HepG2 (cell line): ENCODE data around the gene BTBD1. TPM values are rescaled to one million over a fixed set of nuclear protein-coding genes. Genes with fewer than 3 reads are reported as not detected.

Experiments used
- ATF2 ChIP-seq: sonication (generic); formaldehyde crosslinking; IDR thresholded peaks from 2 replicates; pipeline ENCODE4 v1.4.0; 2020; ENCODE audit warnings: missing genetic modification reagents
- BATF2 ChIP-seq: sonication (generic); formaldehyde crosslinking; IDR thresholded peaks from 2 replicates; pipeline ENCODE4 v1.8.0; 2022; ENCODE audit warnings: mild to moderate bottlenecking, missing genetic modification reagents, moderate library complexity
- FLYWCH1 ChIP-seq: sonication (generic); formaldehyde crosslinking; IDR thresholded peaks from 2 replicates; pipeline ENCODE4 v1.8.1; 2023; ENCODE audit warnings: mild to moderate bottlenecking, missing genetic modification reagents
- HOXA3 ChIP-seq: sonication (generic); formaldehyde crosslinking; IDR thresholded peaks from 2 replicates; pipeline ENCODE4 v1.5.0; 2020; ENCODE audit warnings: missing genetic modification reagents
- PHF5A ChIP-seq: IDR thresholded peaks from one replicate; pipeline ENCODE4 v1.6.1; 2018; ENCODE audit warnings: low read depth, missing genetic modification reagents; ENCODE audit not compliant: unreplicated experiment
- PRDM15 ChIP-seq: sonication (generic); formaldehyde crosslinking; IDR thresholded peaks from 2 replicates; pipeline ENCODE4 v1.4.0; 2020; ENCODE audit warnings: missing genetic modification reagents
- SCMH1 ChIP-seq: sonication (generic); formaldehyde crosslinking; IDR thresholded peaks from 2 replicates; pipeline ENCODE4 v1.9.0; 2021; ENCODE audit warnings: missing genetic modification reagents, mild to moderate bottlenecking, borderline replicate concordance
- THAP11 ChIP-seq: IDR thresholded peaks from 2 replicates; pipeline ENCODE4 v1.6.1; 2016; ENCODE audit warnings: missing biosample characterization, missing genetic modification reagents
- ZBTB21 ChIP-seq: sonication (generic); formaldehyde crosslinking; IDR thresholded peaks from 2 replicates; pipeline ENCODE4 v1.4.0; 2020; ENCODE audit warnings: missing genetic modification reagents
- ZNF205 ChIP-seq: IDR thresholded peaks from 2 replicates; pipeline ENCODE4 v1.6.1; 2018; ENCODE audit warnings: missing biosample characterization, missing genetic modification reagents
- ZNF264 ChIP-seq: sonication (generic); formaldehyde crosslinking; IDR thresholded peaks from 2 replicates; pipeline ENCODE4 v1.4.0; 2020; ENCODE audit warnings: missing genetic modification reagents
- ZNF367 ChIP-seq: sonication (generic); formaldehyde crosslinking; IDR thresholded peaks from 2 replicates; pipeline ENCODE4 v1.4.0; 2020; ENCODE audit warnings: missing genetic modification reagents, borderline replicate concordance
- ZNF460 ChIP-seq: sonication (generic); formaldehyde crosslinking; IDR thresholded peaks from 2 replicates; pipeline ENCODE4 v1.5.1; 2020; ENCODE audit warnings: missing genetic modification reagents, mild to moderate bottlenecking, borderline replicate concordance
- ZNF468 ChIP-seq: sonication (generic); formaldehyde crosslinking; IDR thresholded peaks from 2 replicates; pipeline ENCODE4 v1.8.0; 2022; ENCODE audit warnings: mild to moderate bottlenecking, moderate library complexity, missing genetic modification reagents
- ZNF883 ChIP-seq: sonication (generic); formaldehyde crosslinking; IDR thresholded peaks from 2 replicates; pipeline ENCODE4 v1.5.1; 2020; ENCODE audit warnings: mild to moderate bottlenecking, missing genetic modification reagents; ENCODE audit errors: not compliant biosample characterization
- polyA plus RNA-seq, 8 experiments: library from polyadenylated mRNA; depleted of rRNA in 3 of 8; stranded (reverse) in 7 of 8; unstranded in 1 of 8; fragments of >200 nt; fragmentation: Illumina TruSeq in 4 of 8; extraction: Trizol in 4 of 8; gene quantifications; 2 replicates each; pipeline versions ENCODE4 v1.2.1 to v1.2.3, GENCODE V29; 2011 to 2016; ENCODE audit warnings: low read depth in 4 of 8, missing spikeins in 1 of 8, mixed read lengths in 1 of 8; ENCODE audit not compliant: insufficient read depth in 1 of 8
- total RNA-seq, 5 experiments: library from RNA; depleted of rRNA; stranded (reverse); fragments of >200 nt; fragmentation: Illumina TruSeq; extraction: Trizol; gene quantifications; 2 replicates each; pipeline ENCODE4 v1.2.3, GENCODE V29; 2016; ENCODE audit warnings: low read depth in 1 of 5
- TF ChIP-seq, protein P1 (sequence below): sonication (generic); formaldehyde crosslinking; conservative IDR thresholded peaks from 2 replicates; pipeline ENCODE4 v1.8.0; 2022; ENCODE audit warnings: mild to moderate bottlenecking, moderate library complexity, missing genetic modification reagents
- TF ChIP-seq, protein P2 (sequence below): IDR thresholded peaks from 2 replicates; pipeline ENCODE4 v1.6.1; 2018; ENCODE audit warnings: missing genetic modification reagents, mild to moderate bottlenecking, missing compliant biosample characterization

Gene BTBD1
- total and polyA plus RNA-seq, 2 of the 13 experiments (the other 11 are each of a cell fraction or from before 2014, with no cell fraction given): 32.1 to 53.9 TPM

DNA sequence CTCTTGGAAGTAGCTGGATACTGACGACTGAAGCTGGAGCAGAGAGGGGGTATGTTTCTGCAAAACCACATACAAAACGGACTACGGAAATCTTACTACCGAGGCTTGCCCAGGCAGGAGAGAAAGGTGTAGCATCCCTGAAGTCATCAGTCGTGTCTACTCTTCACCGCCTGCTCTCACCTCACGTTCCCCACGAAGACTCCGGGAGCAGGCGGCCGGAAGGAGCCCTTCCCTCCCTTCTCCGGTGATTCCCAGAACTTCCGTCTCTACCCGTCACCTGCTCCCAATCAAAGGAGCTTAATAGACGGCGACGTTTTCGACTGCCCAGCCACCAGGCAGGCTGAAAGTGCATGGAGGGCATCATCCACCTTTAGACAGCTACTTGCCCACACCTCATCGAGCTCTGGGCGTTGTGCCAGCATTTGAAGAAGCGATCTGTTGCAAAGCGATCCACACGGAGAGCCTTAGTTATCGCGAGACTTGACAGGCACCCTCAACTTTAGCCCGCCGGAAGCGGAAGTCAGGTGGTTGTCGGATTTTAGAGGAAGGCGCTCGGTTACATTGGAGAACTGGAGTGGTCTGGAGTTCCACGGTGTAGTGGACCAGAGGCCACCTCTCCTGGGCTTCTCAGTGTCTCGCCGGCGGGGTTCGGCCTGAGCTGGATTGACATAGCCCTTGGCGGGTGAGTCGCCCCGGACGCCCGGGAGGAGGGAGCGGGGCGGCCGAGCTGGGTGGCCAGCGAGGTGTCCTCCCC, 81.2 kb downstream of the BTBD1 start, which contains the start of gene RAMAC (continued):
- TF ChIP-seq PRDM15 (0 out of 2 replicates have a peak, but pooled peaks have one; percentile 26), THAP11 (CRISPR knock-in tag) (peak; percentile 86), SCMH1 (CRISPR knock-in tag) (no peak), ZNF205 (CRISPR knock-in tag) (peak; percentile 75), ZNF264 (peak; percentile 56; the same call in 1 of the 2 replicates), ZNF460 (CRISPR knock-in tag) (no peak), ZNF883 (CRISPR knock-in tag) (peak; percentile 83), ZNF468 (CRISPR knock-in tag) (0 out of 2 replicates have a peak, but pooled peaks have one; percentile 28), HOXA3 (CRISPR knock-in tag) (0 out of 2 replicates have a peak, but pooled peaks have one; percentile 53), ZNF367 (CRISPR knock-in tag) (peak; percentile 76; the same call in 1 of the 2 replicates), BATF2 (0 out of 2 replicates have a peak, but pooled peaks have one; percentile 67), ATF2 (CRISPR knock-in tag) (peak; percentile 64), ZBTB21 (peak; percentile 50; the same call in 1 of the 2 replicates), FLYWCH1 (peak; percentile 92; the same call in 1 of the 2 replicates), PHF5A (CRISPR knock-in tag) (no peak)
- TF ChIP-seq, protein P1, sequence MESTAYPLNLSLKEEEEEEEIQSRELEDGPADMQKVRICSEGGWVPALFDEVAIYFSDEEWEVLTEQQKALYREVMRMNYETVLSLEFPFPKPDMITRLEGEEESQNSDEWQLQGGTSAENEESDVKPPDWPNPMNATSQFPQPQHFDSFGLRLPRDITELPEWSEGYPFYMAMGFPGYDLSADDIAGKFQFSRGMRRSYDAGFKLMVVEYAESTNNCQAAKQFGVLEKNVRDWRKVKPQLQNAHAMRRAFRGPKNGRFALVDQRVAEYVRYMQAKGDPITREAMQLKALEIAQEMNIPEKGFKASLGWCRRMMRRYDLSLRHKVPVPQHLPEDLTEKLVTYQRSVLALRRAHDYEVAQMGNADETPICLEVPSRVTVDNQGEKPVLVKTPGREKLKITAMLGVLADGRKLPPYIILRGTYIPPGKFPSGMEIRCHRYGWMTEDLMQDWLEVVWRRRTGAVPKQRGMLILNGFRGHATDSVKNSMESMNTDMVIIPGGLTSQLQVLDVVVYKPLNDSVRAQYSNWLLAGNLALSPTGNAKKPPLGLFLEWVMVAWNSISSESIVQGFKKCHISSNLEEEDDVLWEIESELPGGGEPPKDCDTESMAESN: peak; percentile 81; the same call in 1 of the 2 replicates
- TF ChIP-seq, protein P2, sequence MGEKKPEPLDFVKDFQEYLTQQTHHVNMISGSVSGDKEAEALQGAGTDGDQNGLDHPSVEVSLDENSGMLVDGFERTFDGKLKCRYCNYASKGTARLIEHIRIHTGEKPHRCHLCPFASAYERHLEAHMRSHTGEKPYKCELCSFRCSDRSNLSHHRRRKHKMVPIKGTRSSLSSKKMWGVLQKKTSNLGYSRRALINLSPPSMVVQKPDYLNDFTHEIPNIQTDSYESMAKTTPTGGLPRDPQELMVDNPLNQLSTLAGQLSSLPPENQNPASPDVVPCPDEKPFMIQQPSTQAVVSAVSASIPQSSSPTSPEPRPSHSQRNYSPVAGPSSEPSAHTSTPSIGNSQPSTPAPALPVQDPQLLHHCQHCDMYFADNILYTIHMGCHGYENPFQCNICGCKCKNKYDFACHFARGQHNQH: peak; percentile 73; the same call in 1 of the 2 replicates
